GM18502 (cell line): Measurements from ENCODE around the gene NEK8.

Experiments used
- ATAC-seq: cut with Tn5 transposase; IDR thresholded peaks from one replicate; pipeline ENCODE4 v1.9.1; 2021; ENCODE audit warnings: mild to moderate bottlenecking; ENCODE audit not compliant: unreplicated experiment, poor library complexity

Gene NEK8

GRCh38 chr17:28743243-28744103 lies 14.9 kb downstream of the NEK8 start, which contains the start of gene TRAF4:
Gene TRAF4 (plus strand): TSS chr17:28744011. CDS start chr17:28744113, 102 bp downstream.
- peak; percentile 63 for ATAC-seq

- ATAC-seq: peak; percentile 32
Observed at GRCh38 chr17:28744104-28744971, 15.8 kb downstream of the NEK8 start.

- no peak for ATAC-seq
Observed at GRCh38 chr17:28744972-28745785, 16.6 kb downstream of the NEK8 start.

GRCh38 chr17:28745786-28746411 lies 17.3 kb downstream of the NEK8 start:
- ATAC-seq: no peak

GRCh38 chr17:28746611-28747050 lies 18.0 kb downstream of the NEK8 start:
- ATAC-seq: no peak

GRCh38 chr17:28747051-28747691 lies 18.6 kb downstream of the NEK8 start:
- no peak for ATAC-seq

- no peak for ATAC-seq
Observed at GRCh38 chr17:28747801-28748750, 19.5 kb downstream of the NEK8 start.

GRCh38 chr17:28748852-28749515 lies 20.4 kb downstream of the NEK8 start:
- ATAC-seq: no peak

GRCh38 chr17:28749516-28750177 lies 21.1 kb downstream of the NEK8 start:
- no peak for ATAC-seq

- peak; percentile 69 for ATAC-seq
Observed at GRCh38 chr17:28750178-28751047, 21.8 kb downstream of the NEK8 start.

- ATAC-seq: no peak
Observed at GRCh38 chr17:28751600-28752366, 23.2 kb downstream of the NEK8 start.

- no peak for ATAC-seq
Observed at GRCh38 chr17:28755486-28755885, 26.9 kb downstream of the NEK8 start.

GRCh38 chr17:28756049-28756804 lies 27.6 kb downstream of the NEK8 start:
- ATAC-seq: no peak

- ATAC-seq: no peak
Observed at GRCh38 chr17:28758411-28759121, 30.0 kb downstream of the NEK8 start.
